GM12878 (cell line): ENCODE data around the gene THOC7.

Experiments used
- BACH1 ChIP-seq: fragments of 450-650 bp; IDR thresholded peaks from 2 replicates; pipeline ENCODE4 v1.6.1; 2017; ENCODE audit warnings: mild to moderate bottlenecking, borderline replicate concordance
- EZH2 ChIP-seq: IDR thresholded peaks from 2 replicates; pipeline ENCODE4 v1.6.1; 2012; ENCODE audit warnings: low read depth, mild to moderate bottlenecking, control low read depth, inconsistent platforms, low read length, borderline replicate concordance; ENCODE audit not compliant: control insufficient read depth
- HCFC1 ChIP-seq: fragments of 150-350 bp; IDR thresholded peaks from 2 replicates; pipeline ENCODE4 v1.6.1; 2014; ENCODE audit warnings: low read length
- IKZF2 ChIP-seq, 2 experiments: fragments of 450-650 bp; IDR thresholded peaks; 2 replicates each; pipeline ENCODE4 v1.6.1; 2017; ENCODE audit warnings: mild to moderate bottlenecking in 2 of 2, moderate library complexity in 2 of 2
- MLLT1 ChIP-seq: fragments of 450-650 bp; IDR thresholded peaks from 2 replicates; pipeline ENCODE4 v1.6.1; 2016; ENCODE audit warnings: mild to moderate bottlenecking
- NBN ChIP-seq: fragments of 450-650 bp; IDR thresholded peaks from 2 replicates; pipeline ENCODE4 v1.6.1; 2016
- POLR2AphosphoS5 ChIP-seq: IDR thresholded peaks from 2 replicates; pipeline ENCODE4 v1.6.1; 2011; ENCODE audit warnings: mild to moderate bottlenecking, low read length, inconsistent platforms
- RAD51 ChIP-seq: fragments of 450-650 bp; IDR thresholded peaks from 2 replicates; pipeline ENCODE4 v1.6.1; 2016; ENCODE audit warnings: moderate library complexity, mild to moderate bottlenecking, inconsistent platforms
- SIX5 ChIP-seq: IDR thresholded peaks from 2 replicates; pipeline ENCODE4 v1.6.1; 2011; ENCODE audit warnings: mild to moderate bottlenecking, low read depth, low read length, moderate library complexity; ENCODE audit not compliant: severe bottlenecking
- USF2 ChIP-seq: IDR thresholded peaks from 2 replicates; pipeline ENCODE4 v1.6.1; 2011; ENCODE audit warnings: low read depth, low read length, improper control_type of control experiment, borderline replicate concordance
- TF ChIP-seq, protein P1 (sequence below), 3 experiments: IDR thresholded peaks in 2 of 3; conservative IDR thresholded peaks in 1 of 3; 2 replicates each; pipeline ENCODE4 v1.5.1; 2011; ENCODE audit warnings: low read depth in 3 of 3, low read length in 3 of 3, mild to moderate bottlenecking in 3 of 3, control low read depth in 2 of 3, moderate library complexity in 2 of 3, inconsistent platforms in 1 of 3, mixed read lengths in 1 of 3; ENCODE audit not compliant: control insufficient read depth in 2 of 3, insufficient read depth in 1 of 3; ENCODE audit errors: extremely low read depth in 1 of 3

GRCh38 chr3:63896332-63897030, 32.9 kb upstream of the THOC7 start:
- TF ChIP-seq, protein P1, sequence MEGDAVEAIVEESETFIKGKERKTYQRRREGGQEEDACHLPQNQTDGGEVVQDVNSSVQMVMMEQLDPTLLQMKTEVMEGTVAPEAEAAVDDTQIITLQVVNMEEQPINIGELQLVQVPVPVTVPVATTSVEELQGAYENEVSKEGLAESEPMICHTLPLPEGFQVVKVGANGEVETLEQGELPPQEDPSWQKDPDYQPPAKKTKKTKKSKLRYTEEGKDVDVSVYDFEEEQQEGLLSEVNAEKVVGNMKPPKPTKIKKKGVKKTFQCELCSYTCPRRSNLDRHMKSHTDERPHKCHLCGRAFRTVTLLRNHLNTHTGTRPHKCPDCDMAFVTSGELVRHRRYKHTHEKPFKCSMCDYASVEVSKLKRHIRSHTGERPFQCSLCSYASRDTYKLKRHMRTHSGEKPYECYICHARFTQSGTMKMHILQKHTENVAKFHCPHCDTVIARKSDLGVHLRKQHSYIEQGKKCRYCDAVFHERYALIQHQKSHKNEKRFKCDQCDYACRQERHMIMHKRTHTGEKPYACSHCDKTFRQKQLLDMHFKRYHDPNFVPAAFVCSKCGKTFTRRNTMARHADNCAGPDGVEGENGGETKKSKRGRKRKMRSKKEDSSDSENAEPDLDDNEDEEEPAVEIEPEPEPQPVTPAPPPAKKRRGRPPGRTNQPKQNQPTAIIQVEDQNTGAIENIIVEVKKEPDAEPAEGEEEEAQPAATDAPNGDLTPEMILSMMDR (IDR thresholded peaks at IDR 0.05 in 2 of 3, conservative IDR thresholded peaks at IDR 0.05 in 1 of 3; ENCODE audit: control insufficient read depth in 2 of 3, extremely low read depth in 1 of 3, insufficient read depth in 1 of 3, low read depth in 3 of 3, low read length in 3 of 3), result no peak
- TF ChIP-seq NBN (no peak), IKZF2 (IDR thresholded peaks at IDR 0.05) (no peak), HCFC1 (no peak), EZH2 (no peak), MLLT1 (no peak), POLR2AphosphoS5 (no peak), BACH1 (no peak), RAD51 (no peak), USF2 (no peak), SIX5 (no peak)
